ENCODE results near the gene CHST8.

CHST8 gene

DNA sequence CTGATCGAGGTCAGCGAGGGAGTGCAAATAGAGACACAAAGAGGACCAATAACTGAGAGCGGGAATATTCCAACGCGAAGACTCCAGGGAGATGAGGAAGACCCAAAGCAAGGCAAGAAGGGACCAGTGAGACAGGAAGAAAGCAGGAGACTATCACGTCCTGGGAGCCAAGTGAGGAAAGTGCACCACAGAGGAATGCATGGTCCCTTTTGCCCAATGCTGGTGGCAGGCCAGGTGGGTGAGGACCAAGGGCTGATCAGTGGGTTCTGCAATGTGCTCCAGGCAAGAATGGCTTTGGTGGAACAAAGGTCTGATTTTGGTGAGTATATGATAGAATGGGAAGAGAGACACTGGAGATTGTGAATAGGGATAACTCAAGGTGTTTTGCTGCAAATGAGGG, 25.4 kb downstream of the CHST8 start:
- TF ChIP-seq, protein P1, sequence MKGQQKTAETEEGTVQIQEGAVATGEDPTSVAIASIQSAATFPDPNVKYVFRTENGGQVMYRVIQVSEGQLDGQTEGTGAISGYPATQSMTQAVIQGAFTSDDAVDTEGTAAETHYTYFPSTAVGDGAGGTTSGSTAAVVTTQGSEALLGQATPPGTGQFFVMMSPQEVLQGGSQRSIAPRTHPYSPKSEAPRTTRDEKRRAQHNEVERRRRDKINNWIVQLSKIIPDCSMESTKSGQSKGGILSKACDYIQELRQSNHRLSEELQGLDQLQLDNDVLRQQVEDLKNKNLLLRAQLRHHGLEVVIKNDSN (IDR thresholded peaks at IDR 0.05): no peak
- TF ChIP-seq EP300 (IDR thresholded peaks at IDR 0.05; ENCODE audit: borderline replicate concordance): no peak
- no peak for TF ChIP-seq YY1 (IDR thresholded peaks at IDR 0.05; ENCODE audit: low read depth)
- TF ChIP-seq MAX (IDR thresholded peaks at IDR 0.05): no peak
- TF ChIP-seq CREB1 (IDR thresholded peaks at IDR 0.05; ENCODE audit: low read depth): no peak
- no peak for TF ChIP-seq FOXM1 (IDR thresholded peaks at IDR 0.05; ENCODE audit: borderline replicate concordance, low read depth)
- TF ChIP-seq TEAD4 (IDR thresholded peaks at IDR 0.05): no peak
- TF ChIP-seq TCF12 (IDR thresholded peaks at IDR 0.05; ENCODE audit: low read depth): no peak
- no peak for TF ChIP-seq ZBTB7A (IDR thresholded peaks at IDR 0.05; ENCODE audit: low read depth)
- TF ChIP-seq CEBPB (IDR thresholded peaks at IDR 0.05): no peak
- TF ChIP-seq EGR1 (IDR thresholded peaks at IDR 0.05): no peak
- TF ChIP-seq, protein P2, sequence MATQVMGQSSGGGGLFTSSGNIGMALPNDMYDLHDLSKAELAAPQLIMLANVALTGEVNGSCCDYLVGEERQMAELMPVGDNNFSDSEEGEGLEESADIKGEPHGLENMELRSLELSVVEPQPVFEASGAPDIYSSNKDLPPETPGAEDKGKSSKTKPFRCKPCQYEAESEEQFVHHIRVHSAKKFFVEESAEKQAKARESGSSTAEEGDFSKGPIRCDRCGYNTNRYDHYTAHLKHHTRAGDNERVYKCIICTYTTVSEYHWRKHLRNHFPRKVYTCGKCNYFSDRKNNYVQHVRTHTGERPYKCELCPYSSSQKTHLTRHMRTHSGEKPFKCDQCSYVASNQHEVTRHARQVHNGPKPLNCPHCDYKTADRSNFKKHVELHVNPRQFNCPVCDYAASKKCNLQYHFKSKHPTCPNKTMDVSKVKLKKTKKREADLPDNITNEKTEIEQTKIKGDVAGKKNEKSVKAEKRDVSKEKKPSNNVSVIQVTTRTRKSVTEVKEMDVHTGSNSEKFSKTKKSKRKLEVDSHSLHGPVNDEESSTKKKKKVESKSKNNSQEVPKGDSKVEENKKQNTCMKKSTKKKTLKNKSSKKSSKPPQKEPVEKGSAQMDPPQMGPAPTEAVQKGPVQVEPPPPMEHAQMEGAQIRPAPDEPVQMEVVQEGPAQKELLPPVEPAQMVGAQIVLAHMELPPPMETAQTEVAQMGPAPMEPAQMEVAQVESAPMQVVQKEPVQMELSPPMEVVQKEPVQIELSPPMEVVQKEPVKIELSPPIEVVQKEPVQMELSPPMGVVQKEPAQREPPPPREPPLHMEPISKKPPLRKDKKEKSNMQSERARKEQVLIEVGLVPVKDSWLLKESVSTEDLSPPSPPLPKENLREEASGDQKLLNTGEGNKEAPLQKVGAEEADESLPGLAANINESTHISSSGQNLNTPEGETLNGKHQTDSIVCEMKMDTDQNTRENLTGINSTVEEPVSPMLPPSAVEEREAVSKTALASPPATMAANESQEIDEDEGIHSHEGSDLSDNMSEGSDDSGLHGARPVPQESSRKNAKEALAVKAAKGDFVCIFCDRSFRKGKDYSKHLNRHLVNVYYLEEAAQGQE (IDR thresholded peaks at IDR 0.05; ENCODE audit: low read depth): no peak
- no peak for TF ChIP-seq NFIC (IDR thresholded peaks at IDR 0.05)
- TF ChIP-seq TAF1 (IDR thresholded peaks at IDR 0.05; ENCODE audit: low read depth): no peak
- TF ChIP-seq RAD21 (IDR thresholded peaks at IDR 0.05; ENCODE audit: low read depth): no peak

DNA sequence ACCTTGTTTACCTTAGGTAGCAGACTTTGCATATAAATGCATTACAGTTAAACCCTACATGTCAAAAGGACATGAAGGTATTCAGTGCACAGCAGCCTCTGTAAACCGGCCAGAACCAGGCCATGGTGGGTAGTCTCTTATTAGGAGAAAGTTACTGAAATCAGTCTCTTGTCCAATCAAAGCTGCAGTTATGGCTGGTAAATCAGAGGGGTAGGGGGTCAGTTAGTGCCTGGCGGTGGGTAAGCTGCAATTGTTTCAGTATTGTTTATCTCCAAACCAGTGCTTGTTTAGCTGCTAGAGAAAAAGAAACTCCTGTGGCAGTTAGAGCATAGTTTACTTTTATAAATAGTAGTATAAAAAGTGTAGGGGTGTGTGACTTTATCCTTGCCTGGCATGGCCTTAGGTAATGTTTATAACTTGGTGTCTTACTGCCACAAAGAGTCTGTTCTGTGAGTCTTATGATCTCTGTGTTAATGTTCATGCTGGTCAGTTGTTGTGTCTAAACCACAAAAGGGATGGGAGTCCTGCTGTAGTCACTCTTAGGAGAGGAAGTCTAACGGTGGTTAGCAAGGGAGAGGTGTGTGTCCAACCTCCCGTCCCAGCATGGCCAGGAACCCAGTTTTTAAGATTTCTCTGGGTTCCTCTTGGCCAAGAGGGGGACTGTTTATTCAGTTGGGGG, 28.0 kb downstream of the CHST8 start:
- no peak for TF ChIP-seq EGR1 (IDR thresholded peaks at IDR 0.05)
- no peak for TF ChIP-seq NFIC (IDR thresholded peaks at IDR 0.05)
- TF ChIP-seq EP300 (IDR thresholded peaks at IDR 0.05; ENCODE audit: borderline replicate concordance): no peak
- TF ChIP-seq, protein P1 (IDR thresholded peaks at IDR 0.05): no peak
- TF ChIP-seq, protein P2 (IDR thresholded peaks at IDR 0.05; ENCODE audit: low read depth): no peak
- no peak for TF ChIP-seq MAX (IDR thresholded peaks at IDR 0.05)
- no peak for TF ChIP-seq RAD21 (IDR thresholded peaks at IDR 0.05; ENCODE audit: low read depth)
- no peak for TF ChIP-seq CREB1 (IDR thresholded peaks at IDR 0.05; ENCODE audit: low read depth)
- TF ChIP-seq TEAD4 (IDR thresholded peaks at IDR 0.05): no peak
- TF ChIP-seq YY1 (IDR thresholded peaks at IDR 0.05; ENCODE audit: low read depth): no peak
- no peak for TF ChIP-seq CEBPB (IDR thresholded peaks at IDR 0.05)
- no peak for TF ChIP-seq FOXM1 (IDR thresholded peaks at IDR 0.05; ENCODE audit: borderline replicate concordance, low read depth)
- TF ChIP-seq ZBTB7A (IDR thresholded peaks at IDR 0.05; ENCODE audit: low read depth): no peak
- no peak for TF ChIP-seq TAF1 (IDR thresholded peaks at IDR 0.05; ENCODE audit: low read depth)
- TF ChIP-seq TCF12 (IDR thresholded peaks at IDR 0.05; ENCODE audit: low read depth): no peak

DNA sequence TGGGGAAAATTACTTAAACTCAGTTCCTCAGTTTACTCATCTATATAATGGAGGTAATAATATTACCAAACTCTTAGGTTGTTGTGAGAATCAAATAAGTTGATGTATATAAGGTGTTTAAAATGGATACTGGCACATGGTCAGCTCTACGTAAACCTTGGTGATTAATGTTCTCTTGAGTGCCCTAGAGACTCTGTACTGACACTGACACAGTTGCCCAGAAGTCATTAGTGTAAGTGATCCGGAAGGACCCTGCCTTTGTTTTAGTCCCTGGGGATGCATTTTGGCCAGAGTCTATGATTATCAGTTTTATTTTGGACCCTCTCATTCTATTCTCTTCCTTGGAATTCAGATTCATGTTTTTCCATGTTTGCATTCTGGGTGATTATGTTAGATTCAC, 31.9 kb downstream of the CHST8 start:
- TF ChIP-seq CEBPB (IDR thresholded peaks at IDR 0.05) (no peak), CREB1 (IDR thresholded peaks at IDR 0.05; ENCODE audit: low read depth) (no peak)

DNA sequence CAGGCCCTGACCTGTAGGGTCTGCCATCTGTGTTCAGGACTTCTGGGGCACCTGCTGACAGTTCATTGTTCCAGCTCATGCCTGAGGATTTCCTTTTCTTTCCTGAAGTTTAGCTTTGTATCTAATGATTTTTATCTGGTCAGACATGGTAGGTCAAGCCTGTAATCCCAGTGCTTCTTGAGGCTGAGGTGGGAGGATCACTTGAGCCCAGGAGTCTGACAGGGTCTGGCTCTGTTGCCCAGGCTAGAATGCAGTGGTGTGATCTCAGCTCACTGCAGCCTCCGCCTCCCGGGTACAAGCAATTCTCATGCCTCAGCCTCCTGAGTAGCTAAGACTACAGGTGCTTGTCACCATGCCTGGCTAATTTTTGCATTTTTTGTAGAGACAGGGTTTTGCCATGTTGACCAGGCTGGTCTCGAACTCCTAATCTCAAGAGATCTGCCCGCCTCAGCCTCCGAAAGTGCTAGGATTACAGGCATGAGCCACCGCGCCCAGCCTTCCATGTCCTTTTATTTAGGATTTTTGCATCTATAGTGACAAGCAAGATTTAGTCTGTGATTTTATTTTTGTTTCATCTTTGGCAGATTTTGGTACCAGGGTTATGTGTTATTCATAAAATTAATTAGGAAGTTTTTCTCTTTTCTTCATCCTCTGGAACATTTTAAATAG, 33.2 kb downstream of the CHST8 start:
- TF ChIP-seq EGR1 (IDR thresholded peaks at IDR 0.05) (no peak), ZBTB7A (IDR thresholded peaks at IDR 0.05; ENCODE audit: low read depth) (no peak), RAD21 (IDR thresholded peaks at IDR 0.05; ENCODE audit: low read depth) (no peak), YY1 (IDR thresholded peaks at IDR 0.05; ENCODE audit: low read depth) (no peak), TCF12 (IDR thresholded peaks at IDR 0.05; ENCODE audit: low read depth) (no peak), TEAD4 (IDR thresholded peaks at IDR 0.05) (no peak), EP300 (IDR thresholded peaks at IDR 0.05; ENCODE audit: borderline replicate concordance) (no peak)
- TF ChIP-seq, protein P1 (IDR thresholded peaks at IDR 0.05): no peak
- TF ChIP-seq, protein P2 (IDR thresholded peaks at IDR 0.05; ENCODE audit: low read depth): no peak
